ENCODE measurements around the gene MDGA2.
"Not testable (repeated sequence)": the region's sequence is repeated elsewhere in the genome, so short reads cannot be mapped to it uniquely, and the experiment has no call there.

The MDGA2 gene

DNA sequence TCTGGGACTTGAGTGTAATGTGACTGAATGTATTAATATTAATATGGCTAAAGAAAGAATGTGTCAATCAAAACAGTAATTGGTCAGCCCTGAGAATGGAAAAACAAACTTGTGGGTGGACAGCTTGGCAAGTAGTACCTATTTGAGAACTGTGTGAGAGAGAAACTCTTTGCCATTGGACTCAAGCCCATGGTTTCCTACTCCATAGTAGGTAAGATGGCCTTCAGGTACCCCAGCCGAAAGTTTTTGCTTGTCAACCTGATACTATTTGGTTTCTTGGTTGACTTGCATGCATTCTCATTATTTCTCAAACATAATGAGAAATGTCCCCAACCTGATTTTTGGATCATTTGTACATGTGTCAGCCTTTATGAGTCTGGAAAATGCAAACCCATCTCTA lies 391.1 kb downstream of the MDGA2 start:
- no peak overlapping the region for H3K4me3 ChIP-seq (ENCODE audit: low read depth, low read length)
- TF ChIP-seq, protein P1, sequence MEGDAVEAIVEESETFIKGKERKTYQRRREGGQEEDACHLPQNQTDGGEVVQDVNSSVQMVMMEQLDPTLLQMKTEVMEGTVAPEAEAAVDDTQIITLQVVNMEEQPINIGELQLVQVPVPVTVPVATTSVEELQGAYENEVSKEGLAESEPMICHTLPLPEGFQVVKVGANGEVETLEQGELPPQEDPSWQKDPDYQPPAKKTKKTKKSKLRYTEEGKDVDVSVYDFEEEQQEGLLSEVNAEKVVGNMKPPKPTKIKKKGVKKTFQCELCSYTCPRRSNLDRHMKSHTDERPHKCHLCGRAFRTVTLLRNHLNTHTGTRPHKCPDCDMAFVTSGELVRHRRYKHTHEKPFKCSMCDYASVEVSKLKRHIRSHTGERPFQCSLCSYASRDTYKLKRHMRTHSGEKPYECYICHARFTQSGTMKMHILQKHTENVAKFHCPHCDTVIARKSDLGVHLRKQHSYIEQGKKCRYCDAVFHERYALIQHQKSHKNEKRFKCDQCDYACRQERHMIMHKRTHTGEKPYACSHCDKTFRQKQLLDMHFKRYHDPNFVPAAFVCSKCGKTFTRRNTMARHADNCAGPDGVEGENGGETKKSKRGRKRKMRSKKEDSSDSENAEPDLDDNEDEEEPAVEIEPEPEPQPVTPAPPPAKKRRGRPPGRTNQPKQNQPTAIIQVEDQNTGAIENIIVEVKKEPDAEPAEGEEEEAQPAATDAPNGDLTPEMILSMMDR (conservative IDR thresholded peaks at IDR 0.05; ENCODE audit: low read depth, low read length) = no peak
- DNase-seq (ENCODE audit: low read depth) = no peak

DNA sequence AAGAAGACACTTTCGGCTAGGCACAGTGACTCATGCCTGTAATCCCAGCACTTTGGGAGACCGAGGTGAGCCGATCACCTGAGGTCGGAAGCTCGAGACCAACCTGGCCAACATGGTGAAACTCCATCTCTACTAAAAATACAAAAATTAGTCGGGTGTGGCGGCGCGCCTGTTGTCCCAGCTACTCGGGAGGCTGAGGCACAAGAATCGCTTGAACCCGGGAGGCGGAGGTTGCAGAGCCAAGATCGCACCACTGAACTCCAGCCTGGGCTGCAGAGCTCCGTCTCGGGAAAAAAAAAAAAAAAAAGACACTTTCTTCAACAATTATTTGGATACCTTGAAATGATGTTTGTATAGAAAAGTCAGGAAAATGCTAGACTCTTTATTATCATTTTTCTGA lies 393.6 kb downstream of the MDGA2 start:
- H3K4me3 ChIP-seq (ENCODE audit: low read depth, low read length); DNase-seq (ENCODE audit: low read depth): not testable (repeated sequence)

DNA sequence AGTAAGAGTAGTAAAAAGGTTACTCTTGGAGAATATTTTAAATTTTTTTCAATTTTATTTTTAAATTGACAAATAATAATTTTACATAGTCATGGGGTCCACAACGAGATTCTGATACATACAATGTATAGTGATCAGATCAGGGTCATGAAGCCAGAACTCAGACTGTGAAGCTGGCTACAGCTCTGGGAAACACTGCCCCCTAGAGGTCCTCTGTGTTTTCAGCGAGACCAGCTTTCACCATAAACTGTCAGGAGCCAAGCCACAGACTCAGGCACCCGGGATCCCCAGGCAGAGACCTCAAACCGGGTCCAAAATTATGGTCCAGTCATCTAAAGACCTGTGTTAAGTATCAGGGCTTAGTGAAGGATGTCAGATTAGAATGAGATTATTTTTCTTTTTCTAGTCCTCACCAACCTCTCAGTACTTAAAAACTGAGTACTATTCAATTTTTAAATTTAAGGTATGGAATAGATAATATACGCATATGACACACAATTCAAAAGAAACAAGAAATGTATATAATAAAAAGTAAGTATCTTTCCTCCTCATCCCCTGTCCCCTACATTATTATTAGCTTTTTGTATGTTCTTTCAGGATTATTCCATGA lies 397.1 kb downstream of the MDGA2 start:
- DNase-seq (ENCODE audit: low read depth) = peak; percentile 59
- TF ChIP-seq, protein P1 (conservative IDR thresholded peaks at IDR 0.05; ENCODE audit: low read depth, low read length) = peak; percentile 82
- H3K4me3 ChIP-seq (ENCODE audit: low read depth, low read length) = no peak overlapping the region

DNA sequence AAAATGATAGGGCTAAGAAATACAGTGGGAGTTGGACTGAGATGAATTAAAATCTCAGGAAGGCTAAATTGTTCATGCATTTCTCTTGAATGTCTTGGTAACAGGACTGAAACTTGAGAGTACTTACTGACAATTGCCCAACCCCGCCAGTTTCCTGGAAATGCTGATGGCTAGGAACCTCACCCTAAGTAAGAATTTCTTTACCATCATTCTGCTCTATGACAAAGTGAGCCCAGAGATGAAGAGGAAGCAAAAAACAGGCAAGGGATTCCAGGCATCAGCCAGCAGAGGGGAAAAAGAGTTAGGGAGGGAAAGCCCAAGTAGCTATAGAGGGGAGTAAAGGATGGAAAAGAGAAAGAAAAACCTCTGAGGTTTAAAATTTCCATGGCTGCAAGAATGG lies 397.7 kb downstream of the MDGA2 start:
- TF ChIP-seq, protein P1 (conservative IDR thresholded peaks at IDR 0.05; ENCODE audit: low read depth, low read length) = no peak
- peak; percentile 53 for DNase-seq (ENCODE audit: low read depth)
- no peak overlapping the region for H3K4me3 ChIP-seq (ENCODE audit: low read depth, low read length)

DNA sequence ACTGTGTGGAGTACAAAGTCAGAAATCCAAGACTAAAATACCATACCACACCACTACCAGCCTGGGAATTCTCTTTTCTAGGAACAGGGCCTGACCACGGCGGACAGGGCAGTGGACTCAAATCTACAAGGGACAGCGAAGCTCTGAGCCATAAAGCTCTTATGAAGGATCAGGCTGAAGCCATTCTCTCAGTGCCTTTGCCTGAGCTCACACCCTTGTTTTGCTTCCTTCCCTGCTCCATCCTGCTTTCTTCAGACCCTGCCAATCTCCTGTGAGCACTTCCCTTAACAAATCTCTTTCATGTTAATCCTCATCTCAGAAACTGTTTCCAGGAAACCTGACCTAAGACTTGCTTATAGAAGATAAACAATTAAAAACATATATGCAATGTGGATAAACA lies 398.5 kb downstream of the MDGA2 start:
- H3K4me3 ChIP-seq (ENCODE audit: low read depth, low read length) = no peak overlapping the region
- DNase-seq (ENCODE audit: low read depth) = no peak

DNA sequence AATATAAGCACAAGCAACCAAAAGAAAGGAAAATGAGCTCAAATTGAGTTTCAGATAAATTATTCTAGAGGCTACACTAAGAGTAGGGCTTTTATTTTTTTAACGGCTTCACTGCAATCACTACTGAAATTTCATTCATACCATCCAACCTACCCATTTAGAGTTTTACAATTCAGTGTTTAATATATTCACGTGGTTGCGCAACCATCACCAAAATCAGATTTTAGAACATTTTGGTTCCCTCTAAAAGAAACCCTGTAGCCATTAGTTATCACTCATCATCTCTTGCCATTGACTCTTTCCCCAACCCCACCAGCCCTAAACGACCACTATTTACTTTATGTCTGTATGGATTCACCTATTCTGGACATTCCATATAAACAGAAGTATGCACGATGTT lies 401.5 kb downstream of the MDGA2 start:
- H3K4me3 ChIP-seq (ENCODE audit: low read depth, low read length) = no peak overlapping the region
- DNase-seq (ENCODE audit: low read depth) = no peak
- TF ChIP-seq, protein P1 (conservative IDR thresholded peaks at IDR 0.05; ENCODE audit: low read depth, low read length) = no peak

More for the DNA sequence above, 398.5 kb downstream of the MDGA2 start:
- TF ChIP-seq, protein P1 (conservative IDR thresholded peaks at IDR 0.05; ENCODE audit: low read depth, low read length) = no peak

DNA sequence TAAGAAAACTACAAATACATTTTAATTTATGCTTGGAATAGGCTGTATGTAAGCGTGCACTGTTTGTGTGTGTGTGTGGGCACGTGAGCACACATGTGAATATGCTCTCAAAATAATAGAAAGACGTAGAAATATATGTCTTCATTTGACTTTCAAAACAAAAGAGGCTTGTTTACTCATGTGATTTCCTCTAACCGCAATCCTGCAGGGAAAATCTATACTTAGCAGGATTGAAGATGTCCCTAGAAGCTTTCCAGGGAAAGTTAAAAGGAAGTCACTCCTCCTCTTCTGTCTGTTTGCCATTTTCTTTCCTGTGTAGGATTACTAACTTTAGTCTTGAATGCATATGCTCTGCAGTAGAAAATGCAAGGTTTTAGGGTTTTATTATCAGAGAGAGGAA lies 404.7 kb downstream of the MDGA2 start:
- TF ChIP-seq, protein P1 (conservative IDR thresholded peaks at IDR 0.05; ENCODE audit: low read depth, low read length) = no peak
- no peak overlapping the region for H3K4me3 ChIP-seq (ENCODE audit: low read depth, low read length)
- DNase-seq (ENCODE audit: low read depth) = no peak
